GM12874 (cell line): ENCODE measurements around the gene FAT1.

ENCODE experiments used
- CTCF ChIP-seq: IDR thresholded peaks from 2 replicates; pipeline ENCODE4 v1.5.1; 2011; ENCODE audit warnings: low read depth, mild to moderate bottlenecking, control low read depth, low read length, moderate library complexity; ENCODE audit not compliant: insufficient read depth

FAT1 gene

GRCh38 chr4:186676531-186677161 lies 47.0 kb downstream of the FAT1 start:
- TF ChIP-seq CTCF, result no peak

GRCh38 chr4:186669735-186670134 lies 53.9 kb downstream of the FAT1 start:
- TF ChIP-seq CTCF, result no peak

GRCh38 chr4:186669159-186669731 lies 54.4 kb downstream of the FAT1 start:
- TF ChIP-seq CTCF, result no peak

GRCh38 chr4:186666750-186667149 lies 56.9 kb downstream of the FAT1 start:
- no peak for TF ChIP-seq CTCF

- no peak for TF ChIP-seq CTCF
Measured at GRCh38 chr4:186666252-186666651, 57.4 kb downstream of the FAT1 start.

- TF ChIP-seq CTCF, result no peak
Measured at GRCh38 chr4:186660403-186660802, 63.3 kb downstream of the FAT1 start.

- no peak for TF ChIP-seq CTCF
Measured at GRCh38 chr4:186659935-186660334, 63.7 kb downstream of the FAT1 start.
